ENCODE data around the gene MAP7D1.
"Not testable (repeated sequence)": the region's sequence is repeated elsewhere in the genome, so short reads cannot be mapped to it uniquely, and the experiment has no call there.

The MAP7D1 gene

GRCh38 chr1:36222481-36223380, 66.8 kb downstream of the MAP7D1 start:
- no peak for TF ChIP-seq CTCF (IDR thresholded peaks at IDR 0.05; ENCODE audit: low read depth, low read length)
- no peak overlapping the region for H3K4me3 ChIP-seq (ENCODE audit: low read depth, low read length)
- no peak for DNase-seq (ENCODE audit: low read depth, low spot score)
- in situ Hi-C loops (cut with HindIII; ENCODE audit: low sequenced_read_pairs) = no loop called here

DNA sequence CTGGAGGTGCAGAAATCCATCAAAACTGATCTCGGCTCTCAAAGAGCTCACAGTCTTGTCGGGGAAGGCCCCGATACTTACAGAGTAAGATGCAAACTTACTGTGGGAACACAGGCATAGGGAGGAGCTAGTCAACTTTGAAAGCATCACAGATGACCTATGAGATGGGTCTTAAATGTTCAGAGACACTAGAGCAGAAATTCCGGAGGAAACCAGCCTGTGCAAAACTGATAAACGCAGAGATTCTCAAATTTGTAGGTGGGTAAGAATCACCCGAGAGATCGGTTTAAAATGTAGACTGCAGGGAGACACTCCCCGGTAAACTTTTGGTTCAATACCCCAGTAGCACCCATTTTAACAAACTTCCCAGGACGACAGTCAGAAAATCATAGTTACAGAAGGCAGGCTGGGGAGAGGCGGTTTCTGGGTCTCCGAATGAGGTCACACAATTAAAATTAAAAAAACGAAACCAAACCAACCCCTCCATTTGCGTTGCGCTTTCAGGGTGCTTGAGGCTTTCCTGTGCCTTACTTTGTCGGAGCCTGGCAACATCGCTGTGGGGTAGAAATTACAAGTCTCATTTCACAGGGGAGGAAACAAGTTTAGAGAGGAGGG, 67.5 kb downstream of the MAP7D1 start:
- peak; percentile 73 for DNase-seq (ENCODE audit: low read depth, low spot score)
- peak overlapping the region; percentile 97 for H3K4me3 ChIP-seq (ENCODE audit: low read depth, low read length)
- in situ Hi-C loops (cut with HindIII; ENCODE audit: low sequenced_read_pairs) = no loop called here
- no peak for TF ChIP-seq CTCF (IDR thresholded peaks at IDR 0.05; ENCODE audit: low read depth, low read length)

DNA sequence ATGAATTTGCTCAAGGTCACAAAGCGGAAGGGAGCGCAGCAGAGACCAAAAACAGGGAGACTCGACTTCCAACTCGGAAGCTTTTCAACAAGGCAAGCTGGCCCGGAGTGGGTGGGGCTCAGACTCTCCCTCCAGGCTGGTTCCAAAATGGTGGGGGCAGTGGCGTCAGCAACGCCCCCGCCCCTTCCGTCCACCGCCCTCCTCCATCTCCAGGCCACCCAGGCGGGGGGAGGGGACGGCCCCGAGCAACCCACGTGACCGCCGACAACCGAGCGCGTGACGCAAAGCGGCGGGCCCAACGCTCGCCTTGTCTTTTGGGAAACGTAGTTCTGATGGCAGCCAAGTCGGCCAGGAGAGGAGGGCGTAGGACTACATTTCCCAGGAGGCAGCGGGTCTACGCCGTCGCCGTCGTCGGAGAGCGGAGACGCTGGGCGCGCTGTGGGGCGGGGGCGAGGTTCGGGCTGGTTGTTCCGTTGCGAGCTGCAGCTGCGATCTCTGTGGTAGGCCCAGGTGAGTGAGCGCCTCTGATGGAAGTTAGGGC, 68.1 kb downstream of the MAP7D1 start, which contains the start of gene THRAP3:
THRAP3 (plus strand) TSS at position 448 of the 541 bp plus-strand sequence. CDS start 58,121 bp downstream, outside the sequence.
- peak; percentile 100 for DNase-seq (ENCODE audit: low read depth, low spot score)
- in situ Hi-C loops (cut with HindIII; ENCODE audit: low sequenced_read_pairs) = no loop called here
- no peak for TF ChIP-seq CTCF (IDR thresholded peaks at IDR 0.05; ENCODE audit: low read depth, low read length)
- H3K4me3 ChIP-seq (ENCODE audit: low read depth, low read length) = peak within 1 kb of the TSS; percentile 97

- in situ Hi-C loops (cut with HindIII; ENCODE audit: low sequenced_read_pairs) = no loop called here
- DNase-seq (ENCODE audit: low read depth, low spot score) = peak; percentile 86
- TF ChIP-seq CTCF (IDR thresholded peaks at IDR 0.05; ENCODE audit: low read depth, low read length) = peak; percentile 37
- peak overlapping the region; percentile 97 for H3K4me3 ChIP-seq (ENCODE audit: low read depth, low read length)
Measured at GRCh38 chr1:36224537-36225282, 68.8 kb downstream of the MAP7D1 start.

GRCh38 chr1:36225283-36225899, 69.4 kb downstream of the MAP7D1 start:
- DNase-seq (ENCODE audit: low read depth, low spot score) = no peak
- in situ Hi-C loops (cut with HindIII; ENCODE audit: low sequenced_read_pairs) = no loop called here
- no peak for TF ChIP-seq CTCF (IDR thresholded peaks at IDR 0.05; ENCODE audit: low read depth, low read length)
- peak overlapping the region; percentile 97 for H3K4me3 ChIP-seq (ENCODE audit: low read depth, low read length)

GRCh38 chr1:36230279-36230678, 74.3 kb downstream of the MAP7D1 start:
- H3K4me3 ChIP-seq (ENCODE audit: low read depth, low read length); DNase-seq (ENCODE audit: low read depth, low spot score); in situ Hi-C loops (cut with HindIII; ENCODE audit: low sequenced_read_pairs): not testable (repeated sequence)
